ENCODE data around the gene C3orf70. TPM values are rescaled to one million over a fixed set of nuclear protein-coding genes. Genes with fewer than 3 reads are reported as not detected.

Gene C3orf70, protein sequence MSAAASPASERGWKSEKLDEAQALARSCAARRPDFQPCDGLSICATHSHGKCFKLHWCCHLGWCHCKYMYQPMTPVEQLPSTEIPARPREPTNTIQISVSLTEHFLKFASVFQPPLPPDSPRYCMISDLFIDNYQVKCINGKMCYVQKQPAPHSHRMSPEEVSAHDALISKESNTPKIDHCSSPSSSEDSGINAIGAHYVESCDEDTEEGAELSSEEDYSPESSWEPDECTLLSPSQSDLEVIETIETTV
- total RNA-seq (1 to 10 TPM; 2.7 to 9.9 (median 7.2) TPM), polyA plus RNA-seq (1 to 10 TPM in 1 of 3 donors, under 1 TPM in 2; 0.41 to 2.5 (median 0.49) TPM)
- long read RNA-seq, donor 1, full-length matches to known transcripts: 2 of 2 reads
- long read RNA-seq, donor 1, partial matches to known transcripts: 0 of 2 reads
- long read RNA-seq, donor 1, other reads (novel, unspliced or antisense): 0 of 2 reads
- long read RNA-seq, donor 2, partial matches to known transcripts: 5 of 5 reads
- long read RNA-seq, donor 2, other reads (novel, unspliced or antisense): 0 of 5 reads

DNA sequence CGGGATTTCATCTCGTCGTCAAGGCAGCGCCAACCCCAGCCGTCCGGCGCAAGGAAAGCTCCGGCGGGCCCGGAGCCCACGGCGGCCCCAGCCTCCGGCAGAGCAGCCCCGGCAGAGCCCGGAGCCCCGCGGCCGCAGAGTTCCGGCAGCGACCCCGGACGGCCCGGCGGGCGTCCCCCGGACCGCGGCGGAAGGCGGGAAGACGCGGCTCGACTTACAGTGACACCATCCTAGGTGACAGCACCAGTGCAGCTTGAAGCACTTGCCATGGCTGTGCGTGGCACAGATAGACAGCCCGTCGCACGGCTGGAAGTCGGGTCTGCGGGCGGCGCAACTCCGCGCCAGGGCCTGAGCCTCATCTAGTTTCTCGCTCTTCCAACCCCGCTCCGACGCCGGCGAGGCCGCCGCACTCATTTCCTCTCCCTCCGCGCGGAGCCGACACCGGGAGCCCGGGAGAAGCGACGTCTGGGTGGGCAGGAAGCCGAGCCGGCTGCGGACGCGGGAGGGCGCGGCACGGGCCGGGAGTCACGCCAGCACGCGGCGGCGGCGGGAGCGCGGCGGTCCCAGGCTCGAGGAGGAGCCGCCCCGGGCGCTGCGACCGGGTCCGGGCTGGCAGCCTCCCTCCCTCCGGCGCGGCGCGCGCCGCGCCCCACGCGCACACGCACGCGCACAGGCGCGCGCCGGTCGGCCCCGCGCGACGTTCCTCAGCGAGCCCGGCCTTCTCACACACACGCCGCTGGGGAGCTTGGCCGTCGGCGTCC is at the start of gene C3orf70:
Gene C3orf70, minus strand, starts transcription at position 651 of the 761 bp plus-strand sequence. Its CDS starts 237 bp downstream, at position 414.
- intact Hi-C loops (cut with DNase I; ENCODE audit: low total_unique reads): no loop called here
- TF ChIP-seq POLR2AphosphoS5 (IDR thresholded peaks at IDR 0.05) (peak; percentile 33 to 74 (median 69)), POLR2A (IDR thresholded peaks at IDR 0.05) (no peak)
- TF ChIP-seq, protein P1, sequence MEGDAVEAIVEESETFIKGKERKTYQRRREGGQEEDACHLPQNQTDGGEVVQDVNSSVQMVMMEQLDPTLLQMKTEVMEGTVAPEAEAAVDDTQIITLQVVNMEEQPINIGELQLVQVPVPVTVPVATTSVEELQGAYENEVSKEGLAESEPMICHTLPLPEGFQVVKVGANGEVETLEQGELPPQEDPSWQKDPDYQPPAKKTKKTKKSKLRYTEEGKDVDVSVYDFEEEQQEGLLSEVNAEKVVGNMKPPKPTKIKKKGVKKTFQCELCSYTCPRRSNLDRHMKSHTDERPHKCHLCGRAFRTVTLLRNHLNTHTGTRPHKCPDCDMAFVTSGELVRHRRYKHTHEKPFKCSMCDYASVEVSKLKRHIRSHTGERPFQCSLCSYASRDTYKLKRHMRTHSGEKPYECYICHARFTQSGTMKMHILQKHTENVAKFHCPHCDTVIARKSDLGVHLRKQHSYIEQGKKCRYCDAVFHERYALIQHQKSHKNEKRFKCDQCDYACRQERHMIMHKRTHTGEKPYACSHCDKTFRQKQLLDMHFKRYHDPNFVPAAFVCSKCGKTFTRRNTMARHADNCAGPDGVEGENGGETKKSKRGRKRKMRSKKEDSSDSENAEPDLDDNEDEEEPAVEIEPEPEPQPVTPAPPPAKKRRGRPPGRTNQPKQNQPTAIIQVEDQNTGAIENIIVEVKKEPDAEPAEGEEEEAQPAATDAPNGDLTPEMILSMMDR (IDR thresholded peaks at IDR 0.05 in 8 of 11, conservative IDR thresholded peaks at IDR 0.05 in 3 of 11): no peak
- H3K27me3 ChIP-seq (replicated peaks in 1 of 7): peaks cover 4 to 91% (median 26%) of the 10 kb centered on the region in 7 donors
- H3K4me1 ChIP-seq: peaks cover 0 to 36% (median 18%) of the 10 kb centered on the region in 6 donors
- H3K36me3 ChIP-seq: no peaks in the 10 kb centered on the region
- DNase-seq: peak; percentile 85
- H3K4me3 ChIP-seq: peak within 1 kb of the TSS; percentile 51 to 79 (median 60)
- WGBS, 5 donors: 0 to 2% (median 1%) methylated on average over 42 to 113 of the region's 113 CpGs
- H3K27ac ChIP-seq: peak within 1 kb of the TSS; percentile 29 to 89 (median 82)
- no peaks in the 10 kb centered on the region for H3K9me3 ChIP-seq

DNA sequence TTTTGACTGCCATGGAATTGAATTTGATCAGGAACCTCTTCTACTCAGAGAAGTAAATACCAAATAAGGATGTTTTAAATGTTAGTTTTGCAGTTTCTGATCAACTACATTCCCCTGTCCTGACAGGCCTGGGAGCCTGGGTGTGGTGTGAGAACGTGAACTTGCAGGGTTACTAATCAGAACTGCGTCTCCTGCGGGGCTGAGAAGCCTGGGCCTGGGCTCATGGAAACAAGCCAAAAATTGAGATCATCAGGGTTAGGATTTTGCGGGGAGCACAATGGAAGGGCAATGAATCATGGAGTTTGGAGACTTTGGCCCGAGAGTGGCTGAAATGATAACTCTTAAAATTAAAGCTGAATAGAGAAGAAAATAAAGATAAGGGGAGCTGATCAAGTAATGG is 47.8 kb upstream of the C3orf70 start:
- H3K27me3 ChIP-seq (replicated peaks in 1 of 7): no peaks in the 10 kb centered on the region
- 86 to 97% (median 93%) methylated on average over 5 of the region's 5 CpGs for WGBS, 5 donors
- intact Hi-C loops (cut with DNase I; ENCODE audit: low total_unique reads): no loop called here
- H3K27ac ChIP-seq: no peak overlapping the region
- TF ChIP-seq, protein P1 (IDR thresholded peaks at IDR 0.05 in 8 of 11, conservative IDR thresholded peaks at IDR 0.05 in 3 of 11): no peak
- no peak for TF ChIP-seq POLR2A (IDR thresholded peaks at IDR 0.05)
- TF ChIP-seq POLR2AphosphoS5 (IDR thresholded peaks at IDR 0.05): no peak
- H3K4me1 ChIP-seq: no peaks in the 10 kb centered on the region
- peaks cover 0 to 30% (median 2%) of the 10 kb centered on the region in 6 donors for H3K36me3 ChIP-seq
- DNase-seq: no peak
- H3K9me3 ChIP-seq: no peaks in the 10 kb centered on the region
- no peak overlapping the region for H3K4me3 ChIP-seq

DNA sequence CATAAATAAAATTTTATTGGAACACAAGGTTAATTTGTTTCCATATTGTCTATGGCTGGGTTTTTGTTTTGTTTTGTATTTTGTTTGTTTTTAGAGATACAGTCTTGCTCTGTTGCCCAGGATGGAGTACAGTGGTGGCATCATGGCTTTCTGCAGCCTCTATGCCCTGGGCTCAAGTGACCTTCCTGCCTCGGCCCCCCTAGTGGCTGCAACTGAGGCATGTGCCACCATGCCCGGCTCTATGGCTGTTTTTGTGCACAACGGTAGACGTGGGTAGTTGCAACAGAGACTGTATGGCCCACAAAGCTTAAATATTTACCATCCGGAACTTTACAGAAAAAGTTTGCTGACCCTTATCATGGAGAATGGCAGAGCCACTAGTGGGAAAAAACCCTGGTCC is 46.8 kb upstream of the C3orf70 start:
- no peak for DNase-seq
- no peak overlapping the region for H3K4me3 ChIP-seq
- TF ChIP-seq POLR2A (IDR thresholded peaks at IDR 0.05) (no peak), POLR2AphosphoS5 (IDR thresholded peaks at IDR 0.05) (no peak)
- TF ChIP-seq, protein P1 (IDR thresholded peaks at IDR 0.05 in 8 of 11, conservative IDR thresholded peaks at IDR 0.05 in 3 of 11): no peak
- peaks cover 0 to 3% (median 0%) of the 10 kb centered on the region in 8 donors for H3K9me3 ChIP-seq
- H3K27me3 ChIP-seq (replicated peaks in 1 of 7): no peaks in the 10 kb centered on the region
- intact Hi-C loops (cut with DNase I; ENCODE audit: low total_unique reads): no loop called here
- H3K36me3 ChIP-seq: peaks cover 0 to 30% (median 2%) of the 10 kb centered on the region in 6 donors
- 84 to 96% (median 89%) methylated on average over 5 of the region's 5 CpGs for WGBS, 5 donors
- H3K4me1 ChIP-seq: no peaks in the 10 kb centered on the region
- H3K27ac ChIP-seq: no peak overlapping the region

Data from spleen (tissue), 13 donors.